ENCODE data around the gene SAMD4A.

Gene SAMD4A

GRCh38 chr14:54809767-54810166 is 242.8 kb downstream of the SAMD4A start:
- no peak for FAIRE-seq

DNA sequence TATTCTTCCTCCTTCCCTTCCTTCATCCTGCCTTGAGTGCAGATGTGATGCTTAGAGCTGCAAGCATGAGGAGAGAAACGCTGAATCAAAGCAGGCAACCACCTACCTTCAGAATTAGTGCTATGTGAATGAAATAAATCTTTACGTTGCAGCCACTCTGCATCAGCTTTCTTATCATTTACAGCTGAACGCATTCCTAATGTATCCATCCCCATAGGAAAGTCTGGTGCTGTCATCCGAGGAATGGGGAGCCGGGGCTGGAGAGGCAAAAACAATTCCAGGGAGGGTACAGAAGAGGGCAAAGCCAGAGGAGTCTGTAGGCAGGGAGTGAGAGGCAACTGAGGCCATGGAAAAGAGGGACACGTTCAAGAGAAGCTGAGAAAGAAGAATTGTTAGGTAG is 245.7 kb downstream of the SAMD4A start:
- FAIRE-seq = no peak

DNA sequence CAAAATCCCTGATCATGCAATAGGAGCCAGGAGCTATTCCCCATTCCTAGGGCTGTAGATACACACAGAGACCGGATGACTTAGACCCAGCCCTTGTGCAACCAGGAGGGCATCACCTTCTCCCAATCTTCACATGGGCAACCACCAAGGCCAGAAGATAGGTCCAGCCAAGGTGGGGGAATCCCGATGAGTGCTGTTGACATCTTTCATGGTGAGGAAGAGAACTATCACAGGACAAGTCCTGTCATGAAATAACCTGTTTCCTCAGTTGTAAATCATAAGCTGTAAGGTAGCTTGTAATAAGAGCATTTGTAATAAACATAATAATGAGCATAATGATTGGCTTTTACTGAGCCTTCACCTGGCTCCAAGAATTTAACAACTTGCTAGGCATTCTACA is 246.2 kb downstream of the SAMD4A start:
- no peak for FAIRE-seq

DNA sequence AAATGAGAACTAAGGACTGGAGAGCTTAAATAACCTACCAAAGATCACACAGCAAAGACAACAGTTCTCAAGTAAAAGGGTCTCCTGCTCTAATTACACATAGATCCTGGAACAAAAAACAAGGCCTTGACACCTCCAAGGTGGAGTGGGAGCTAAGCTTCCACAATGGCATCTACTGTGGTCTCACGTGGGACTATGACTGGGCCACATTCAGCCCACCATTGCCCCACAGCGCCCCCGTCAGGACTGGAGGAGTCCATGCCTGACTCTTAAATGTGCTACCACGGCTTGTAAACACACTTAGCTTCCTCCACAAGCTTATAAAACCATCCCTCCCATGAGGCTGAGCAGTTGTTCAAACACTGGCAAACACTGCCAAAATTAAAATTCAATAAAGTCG is 247.1 kb downstream of the SAMD4A start:
- FAIRE-seq = no peak

DNA sequence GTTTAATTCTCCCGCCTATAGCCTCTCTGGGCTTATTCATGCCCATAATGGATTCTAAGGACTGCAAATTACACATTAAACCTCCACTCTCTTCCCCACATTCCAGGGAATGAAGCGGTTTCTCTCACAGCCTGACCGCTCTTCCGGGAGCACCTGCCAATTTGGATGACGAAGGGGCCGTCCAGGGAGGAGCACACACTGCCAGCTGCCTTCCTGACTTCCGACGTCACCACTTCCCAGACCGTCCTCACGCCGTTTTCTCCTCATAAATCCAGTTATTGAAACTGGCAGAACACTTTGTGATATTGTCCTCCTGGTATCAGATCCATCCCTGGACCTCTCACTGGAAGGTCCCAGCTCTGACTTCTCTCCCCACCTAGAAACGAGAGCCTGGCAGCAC is 248.1 kb downstream of the SAMD4A start:
- FAIRE-seq = no peak

GRCh38 chr14:54815515-54815914 is 248.6 kb downstream of the SAMD4A start:
- FAIRE-seq = no peak

DNA sequence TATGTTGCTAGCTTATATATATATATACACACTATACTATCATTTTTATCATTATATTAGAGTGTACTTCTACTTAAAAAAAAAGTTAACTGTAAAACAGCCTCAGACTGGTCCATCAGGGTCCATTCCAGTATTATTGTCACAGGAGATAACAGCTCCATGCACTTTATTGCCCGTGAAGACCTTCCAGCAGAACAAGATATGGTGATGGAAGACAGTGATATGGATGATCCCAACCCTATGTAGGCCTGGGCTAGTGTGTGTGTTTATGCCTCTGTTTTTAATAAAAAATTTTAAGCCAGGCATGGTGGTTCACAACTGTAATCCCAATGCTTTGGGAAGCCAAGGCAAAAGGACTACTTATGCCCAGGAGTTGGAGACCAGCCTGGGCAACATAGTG is 249.5 kb downstream of the SAMD4A start:
- FAIRE-seq = no peak

- FAIRE-seq = no peak
Measured at GRCh38 chr14:54817506-54817905, 250.6 kb downstream of the SAMD4A start.

DNA sequence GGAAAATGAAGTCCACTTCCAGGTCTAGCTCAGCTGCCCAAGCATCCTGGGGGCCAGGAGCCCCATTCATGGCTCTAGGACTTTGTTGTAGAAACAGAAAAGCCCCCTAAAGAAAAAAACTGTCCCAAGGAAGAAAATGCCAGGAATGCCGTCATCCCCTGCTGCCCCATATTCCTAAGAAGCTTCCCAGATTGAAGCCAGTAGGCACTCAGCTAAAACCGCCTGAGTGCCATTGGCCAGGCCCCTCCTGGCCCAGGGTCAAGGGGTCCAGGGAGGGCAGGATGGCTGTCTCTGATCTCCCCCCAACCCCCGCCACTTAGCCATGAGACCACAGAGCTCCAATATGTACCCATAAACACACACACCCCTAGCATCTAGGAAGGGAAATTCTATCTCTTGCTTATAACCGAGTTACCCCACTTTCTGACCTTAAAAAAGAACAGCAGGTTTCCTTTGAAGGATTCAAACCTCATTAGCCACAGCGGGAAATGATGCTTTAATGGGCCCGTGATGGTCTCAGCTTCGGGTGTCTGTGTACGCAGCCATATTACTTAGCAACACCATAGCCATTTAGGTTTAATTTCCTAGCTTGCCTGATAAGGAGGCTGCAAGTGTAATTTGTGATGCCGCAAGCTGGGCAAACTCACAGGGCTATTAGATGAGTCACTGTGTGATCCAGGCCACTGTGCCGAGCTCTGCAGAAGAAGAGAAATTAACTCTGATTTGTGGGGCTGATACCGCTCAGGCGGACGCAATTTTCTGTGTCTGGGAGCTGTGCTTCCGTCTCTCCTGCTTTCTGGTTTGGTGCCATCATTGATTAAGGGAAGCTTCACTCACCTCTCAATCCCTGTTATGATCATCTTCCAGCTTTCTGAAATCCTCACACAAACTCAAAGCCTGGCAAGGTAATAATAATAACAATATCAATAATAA is 251.5 kb downstream of the SAMD4A start:
- FAIRE-seq = no peak

DNA sequence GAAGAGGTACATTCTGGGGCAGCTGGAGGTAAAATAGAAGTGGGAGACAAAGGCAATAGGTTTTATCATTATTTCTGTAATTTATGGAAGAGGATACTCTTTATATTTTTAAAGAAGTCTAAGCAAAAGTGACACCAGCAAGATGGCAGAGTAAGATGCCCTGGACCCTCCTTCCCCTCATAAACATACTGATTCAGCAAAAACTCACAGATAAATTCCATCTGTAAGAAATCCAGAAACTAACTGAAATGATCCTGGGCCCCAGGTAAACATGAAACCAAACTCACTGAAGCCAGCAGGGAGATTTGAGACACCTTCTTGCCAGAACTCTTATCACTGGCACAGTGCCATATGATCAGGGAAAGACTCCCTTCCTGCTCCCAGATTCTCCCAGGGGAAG is 255.8 kb downstream of the SAMD4A start:
- FAIRE-seq = no peak

- FAIRE-seq = no peak
Measured at GRCh38 chr14:54823757-54824549, 257.0 kb downstream of the SAMD4A start.

DNA sequence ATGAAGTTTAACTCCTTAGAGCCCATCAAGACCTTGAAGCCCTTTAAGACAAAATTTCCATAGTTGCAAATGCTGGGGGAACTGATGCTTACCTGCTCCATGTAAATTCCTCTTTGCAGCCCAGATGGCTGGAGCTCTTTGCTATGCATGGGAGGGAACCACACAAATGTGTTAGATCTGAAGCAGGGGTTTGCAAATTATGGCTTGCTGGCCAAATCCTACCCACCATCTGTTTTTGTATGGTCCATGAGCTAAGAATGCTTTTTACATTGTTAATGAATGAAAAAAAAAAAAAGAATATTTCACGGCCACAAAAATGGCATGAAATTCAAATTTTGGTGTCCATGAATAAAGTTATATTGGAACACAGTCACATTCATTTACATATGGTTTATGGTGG is 261.1 kb downstream of the SAMD4A start:
- FAIRE-seq = no peak

DNA sequence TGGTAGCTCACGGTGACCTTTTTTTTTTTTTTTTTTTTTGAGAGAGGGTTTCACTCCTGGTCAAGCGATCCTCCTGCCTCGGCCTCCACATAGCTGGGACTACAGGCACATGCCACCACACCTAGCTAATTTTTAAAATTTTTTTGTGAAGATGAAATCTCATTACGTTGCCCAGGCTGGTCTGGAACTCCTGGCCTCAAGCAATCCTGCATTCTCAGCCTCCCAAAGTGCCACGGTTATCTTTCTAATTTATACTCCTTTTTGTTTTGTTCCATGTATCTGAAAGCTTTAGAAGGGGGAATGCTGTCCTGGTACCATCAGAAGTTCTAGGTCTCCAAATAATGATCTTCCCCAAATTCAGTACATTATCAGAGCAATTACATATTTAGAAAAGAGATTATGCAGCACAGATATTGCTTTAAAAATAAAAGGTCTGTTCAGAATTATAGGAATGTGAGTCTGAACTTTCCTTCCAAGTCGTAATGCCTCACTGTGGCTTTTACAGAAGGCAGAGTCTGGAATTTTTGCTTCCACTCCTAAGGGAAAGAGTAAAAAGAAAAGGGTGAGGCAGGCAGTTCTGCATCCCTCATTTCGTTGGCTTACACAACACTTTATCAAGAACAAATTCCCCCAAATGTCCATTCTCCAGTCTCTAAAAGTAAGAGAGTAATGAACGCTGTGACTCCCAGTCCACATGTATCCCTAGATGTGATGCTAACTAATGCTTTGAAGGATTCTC is 262.7 kb downstream of the SAMD4A start:
- no peak for FAIRE-seq

GRCh38 chr14:54830650-54831049 is 263.7 kb downstream of the SAMD4A start:
- FAIRE-seq = no peak

GRCh38 chr14:54834081-54834480 is 267.2 kb downstream of the SAMD4A start:
- FAIRE-seq = no peak

GRCh38 chr14:54834727-54835126 is 267.8 kb downstream of the SAMD4A start:
- no peak for FAIRE-seq

DNA sequence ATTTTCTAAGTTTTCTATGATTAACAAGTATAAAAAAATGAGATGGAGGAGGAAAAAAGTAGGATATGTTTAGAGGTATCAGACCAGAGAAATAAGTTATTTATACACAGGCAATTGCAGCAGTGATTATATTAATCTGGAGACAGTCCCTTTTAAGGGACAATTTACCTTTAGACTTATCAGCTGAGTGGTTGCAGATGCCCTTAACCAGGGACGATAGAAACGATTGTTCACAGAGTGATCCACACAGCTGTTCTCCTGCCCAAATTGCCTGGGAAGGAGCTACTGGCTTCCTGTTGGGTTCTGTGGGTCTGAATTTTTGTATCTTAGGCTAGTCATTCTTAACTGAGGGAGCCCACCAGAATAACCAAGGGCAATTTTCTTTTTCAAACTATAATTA is 269.3 kb downstream of the SAMD4A start:
- no peak for FAIRE-seq

DNA sequence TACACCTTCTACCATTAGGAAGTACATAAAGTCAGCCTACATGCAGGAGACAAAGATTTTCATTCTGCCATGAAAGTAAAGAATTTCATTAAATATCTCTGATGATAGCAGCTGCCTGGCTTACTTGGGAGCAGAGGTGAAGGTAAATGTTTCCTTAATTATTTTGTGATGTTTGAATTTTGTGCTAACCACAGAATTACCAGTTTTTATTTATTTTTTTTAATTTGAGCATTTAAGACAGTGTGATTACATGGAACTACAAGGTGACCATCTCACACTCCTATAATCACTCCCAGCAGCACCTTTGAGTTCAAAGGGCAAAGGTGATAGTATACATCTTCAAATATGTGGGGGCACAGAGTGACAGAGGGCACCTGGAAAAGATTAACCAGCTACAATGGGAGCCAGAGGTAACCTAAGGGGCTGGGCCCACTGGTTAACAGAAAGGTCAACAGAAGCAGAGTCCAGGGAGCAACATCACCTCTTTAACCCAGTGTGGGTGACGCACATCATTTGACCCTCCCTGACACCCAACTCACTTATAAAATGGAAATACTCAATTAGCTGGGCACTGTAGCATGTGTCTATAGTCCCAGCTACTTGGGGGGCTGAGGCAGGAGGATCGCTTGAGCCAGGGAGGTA is 270.7 kb downstream of the SAMD4A start:
- no peak for FAIRE-seq

- no peak for FAIRE-seq
Measured at GRCh38 chr14:54838931-54839512, 272.1 kb downstream of the SAMD4A start.

- no peak for FAIRE-seq
Measured at GRCh38 chr14:54839701-54840119, 272.8 kb downstream of the SAMD4A start.

DNA sequence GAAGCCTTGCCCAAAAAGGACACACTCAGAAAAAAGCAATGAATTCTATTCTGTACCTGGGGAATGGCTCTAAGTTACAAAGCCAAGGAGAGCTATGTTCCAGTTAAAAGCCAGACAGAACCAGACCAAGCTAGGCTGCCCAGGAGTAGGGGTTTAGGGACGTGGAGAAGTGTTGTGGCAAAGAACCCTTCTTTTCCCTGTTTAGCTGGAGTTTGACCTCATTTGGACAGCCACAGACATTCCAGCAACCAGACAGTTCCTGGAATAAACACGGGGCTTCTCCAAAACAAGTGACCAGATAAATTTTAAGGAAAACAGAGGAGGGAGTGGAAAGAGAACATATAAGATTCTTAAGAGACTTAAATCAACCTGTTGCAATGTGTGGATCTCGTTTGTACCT is 273.4 kb downstream of the SAMD4A start:
- FAIRE-seq = no peak

- no peak for FAIRE-seq
Measured at GRCh38 chr14:54840798-54841197, 273.9 kb downstream of the SAMD4A start.
